LoVo (cell line): ENCODE measurements around the gene NIPAL4.
"Not testable (repeated sequence)": the region's sequence is repeated elsewhere in the genome, so short reads cannot be mapped to it uniquely, and the experiment has no call there.

Experiments used
- DNase-seq: peaks from one replicate; pipeline ENCODE4 v3.0.0-alpha.2; 2016; ENCODE audit warnings: low spot score

The NIPAL4 gene

GRCh38 chr5:157463621-157464518, 3.9 kb downstream of the NIPAL4 start:
- no peak for DNase-seq

- peak; percentile 69 for DNase-seq
These were observed 4.6 kb downstream of the NIPAL4 start for GRCh38 chr5:157464519-157465171.

DNA sequence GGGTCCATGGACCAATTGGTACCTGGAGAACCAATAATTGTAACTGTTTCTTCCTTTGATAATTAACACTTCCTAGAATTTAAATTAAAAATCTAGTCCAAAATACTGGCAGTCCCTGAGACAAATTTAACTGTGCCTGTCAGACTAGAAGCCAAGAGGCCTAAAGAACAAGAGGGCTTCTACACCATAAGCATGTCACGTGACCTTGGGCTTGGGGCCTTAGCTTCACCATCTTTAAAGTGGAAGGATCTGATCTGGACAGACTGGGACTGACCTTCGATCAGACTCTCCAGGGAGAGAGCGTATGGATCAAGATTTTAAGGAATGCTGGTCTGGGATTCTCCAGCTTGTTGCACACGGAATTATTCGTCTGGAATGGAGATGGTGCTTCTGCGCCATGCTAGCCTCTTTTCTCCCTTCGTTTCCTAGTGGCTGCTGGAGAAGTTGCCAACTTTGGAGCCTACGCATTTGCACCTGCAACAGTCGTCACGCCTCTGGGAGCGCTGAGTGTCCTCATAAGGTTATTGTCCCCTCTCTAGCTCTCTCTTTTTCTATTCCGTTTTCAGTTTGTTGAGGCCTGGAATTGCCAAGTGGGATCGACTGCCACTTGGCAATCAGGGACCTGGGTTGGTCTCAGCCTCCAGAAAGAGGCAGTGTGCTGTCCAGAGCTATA, 8.4 kb downstream of the NIPAL4 start:
- no peak for DNase-seq

DNA sequence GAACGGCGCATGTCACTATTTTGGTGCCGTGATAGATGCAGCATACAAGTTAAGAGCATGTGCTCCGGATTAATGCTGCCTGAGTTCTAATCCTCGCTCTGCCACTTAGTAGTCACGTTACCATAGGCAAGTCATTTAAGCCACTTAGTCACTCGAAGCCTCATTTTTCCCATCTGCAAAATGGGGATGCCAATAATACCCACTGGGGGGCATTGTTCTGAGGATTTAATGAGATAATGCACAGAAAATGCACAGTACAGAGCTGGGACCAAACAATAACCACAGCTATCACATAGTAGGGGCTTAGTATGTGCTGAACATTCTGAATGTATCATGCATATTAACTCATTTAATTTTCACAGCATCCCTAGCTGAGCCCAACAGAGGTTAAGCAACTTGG, 9.1 kb downstream of the NIPAL4 start:
- no peak for DNase-seq

GRCh38 chr5:157469687-157470086, 9.7 kb downstream of the NIPAL4 start:
- no peak for DNase-seq

GRCh38 chr5:157470631-157471030, 10.6 kb downstream of the NIPAL4 start:
- no peak for DNase-seq

GRCh38 chr5:157471709-157472108, 11.7 kb downstream of the NIPAL4 start:
- DNase-seq = peak; percentile 53

- DNase-seq = no peak
These were observed 13.6 kb downstream of the NIPAL4 start for GRCh38 chr5:157473383-157474320.

DNA sequence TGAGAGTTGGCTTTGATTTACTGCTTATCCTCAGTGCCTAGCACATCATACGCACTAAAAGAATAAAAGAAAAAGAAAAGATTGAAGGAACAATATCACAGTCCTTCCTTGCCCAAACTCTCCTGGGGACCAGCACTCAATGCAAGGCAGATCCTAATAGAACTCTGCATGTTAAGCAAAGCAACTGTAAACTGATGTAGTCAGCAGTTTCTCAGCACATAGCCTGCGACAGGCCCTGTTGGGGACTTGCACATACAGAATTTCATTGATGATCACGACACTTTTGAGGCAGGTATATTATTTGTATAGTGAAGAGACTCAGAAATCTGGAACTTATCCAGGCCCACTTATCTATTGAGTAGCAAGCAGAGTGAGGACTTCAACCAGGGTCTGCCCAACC, 15.4 kb downstream of the NIPAL4 start:
- no peak for DNase-seq

DNA sequence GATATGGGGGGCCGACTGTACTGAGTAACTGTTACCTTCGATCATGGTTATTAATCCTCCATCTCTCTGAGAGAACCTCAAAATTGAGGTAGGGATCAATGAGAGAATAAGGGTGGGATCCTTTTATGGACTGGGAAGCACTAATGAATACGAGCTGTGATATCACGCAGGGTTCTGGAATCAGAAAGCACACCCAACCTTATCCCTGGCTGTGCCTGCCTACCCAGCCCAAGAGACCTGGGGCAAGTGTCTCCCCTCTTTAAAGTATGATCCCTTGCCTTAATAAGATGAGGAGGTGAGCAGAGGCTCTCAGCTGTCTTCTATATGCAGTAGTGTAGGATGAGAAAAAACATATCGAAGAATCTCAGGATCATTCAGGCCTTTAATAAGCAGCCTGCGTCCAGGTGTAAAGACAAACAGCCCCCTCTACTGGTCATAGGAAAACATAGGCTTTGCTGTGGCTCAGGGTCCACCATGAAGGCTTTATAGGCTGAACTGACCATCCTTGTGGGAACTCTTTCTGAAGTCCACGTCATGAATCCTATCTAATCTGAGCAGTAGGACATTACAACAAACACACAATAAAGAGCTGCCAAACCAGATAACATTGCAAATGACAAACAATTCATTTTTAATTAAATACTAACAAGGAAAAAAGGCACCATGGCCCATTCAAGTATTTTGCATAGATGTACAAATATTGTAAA, 16.8 kb downstream of the NIPAL4 start:
- DNase-seq = peak; percentile 74

DNA sequence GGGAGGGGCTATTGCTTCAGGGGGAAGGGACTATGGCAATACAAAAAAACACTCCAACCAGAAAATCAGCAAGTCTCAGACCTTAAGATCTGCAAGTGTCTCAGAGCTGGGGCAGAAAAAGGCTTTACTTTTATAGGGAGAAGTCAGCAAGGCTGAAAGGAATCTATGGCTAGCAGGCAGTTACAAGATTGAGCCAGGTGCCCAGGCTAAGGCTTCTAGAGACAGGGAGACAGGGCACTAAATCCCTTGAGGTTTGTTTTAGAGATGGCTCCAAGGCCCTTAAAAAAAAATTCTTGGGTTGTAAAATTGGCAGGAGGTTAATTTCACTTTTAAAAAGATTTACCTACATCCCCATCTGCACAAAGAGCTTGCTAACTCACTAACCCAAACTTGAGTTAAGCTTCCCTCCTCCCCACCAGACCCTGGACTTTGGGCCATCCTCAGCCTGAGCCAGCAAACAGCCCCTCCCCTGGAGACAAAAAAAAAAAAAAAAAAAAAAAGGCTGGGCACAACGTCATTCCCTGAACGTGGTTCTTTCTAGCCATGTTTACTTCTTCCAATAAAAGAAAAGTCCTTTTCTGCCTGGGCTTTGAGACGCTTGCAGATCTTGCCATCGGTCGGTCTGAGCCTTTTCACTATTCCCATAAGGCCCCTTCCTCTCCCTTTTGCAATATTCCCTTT, 17.9 kb downstream of the NIPAL4 start:
- DNase-seq = no peak

DNA sequence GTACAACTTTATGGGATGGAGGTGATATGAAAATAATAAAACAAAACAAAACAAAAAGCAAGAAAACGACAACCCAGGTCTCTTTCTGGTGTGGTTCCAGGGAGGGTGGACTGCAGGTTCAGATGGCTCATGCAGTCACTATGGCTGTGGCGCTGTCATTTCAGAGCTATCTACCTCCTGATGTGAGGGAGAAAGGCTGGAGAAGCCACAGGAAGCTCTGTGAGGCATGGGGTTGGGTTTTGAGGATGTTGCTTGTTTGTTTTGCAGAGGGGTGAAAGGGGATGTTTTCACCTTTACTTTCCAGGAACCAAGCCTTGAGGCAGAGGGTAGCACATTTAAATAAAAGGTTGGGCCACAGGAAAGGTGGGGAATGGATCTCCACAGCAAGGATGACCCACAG, 18.7 kb downstream of the NIPAL4 start:
- DNase-seq = no peak

DNA sequence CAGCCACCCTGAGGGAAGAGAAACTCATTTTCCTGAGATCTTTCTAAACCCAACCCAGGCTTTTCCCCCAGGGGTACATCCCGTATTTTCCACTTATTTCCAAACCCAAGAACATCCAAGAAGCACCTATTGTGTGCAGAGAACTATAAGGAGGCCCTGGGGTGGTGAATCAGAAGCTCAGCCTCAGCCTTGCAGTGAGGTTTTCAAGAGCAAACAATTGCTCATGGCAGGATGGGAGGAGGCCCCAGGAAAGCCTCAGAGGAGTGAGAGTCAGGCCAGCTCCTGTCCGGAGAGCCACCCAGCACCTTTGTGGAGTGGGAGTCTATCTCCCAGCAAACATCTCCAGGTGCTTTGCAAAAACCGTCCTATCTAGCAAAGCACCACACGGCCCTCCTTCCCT, 19.2 kb downstream of the NIPAL4 start:
- no peak for DNase-seq

GRCh38 chr5:157479612-157480510, 19.8 kb downstream of the NIPAL4 start:
- no peak for DNase-seq

GRCh38 chr5:157481265-157481664, 21.3 kb downstream of the NIPAL4 start:
- no peak for DNase-seq

DNA sequence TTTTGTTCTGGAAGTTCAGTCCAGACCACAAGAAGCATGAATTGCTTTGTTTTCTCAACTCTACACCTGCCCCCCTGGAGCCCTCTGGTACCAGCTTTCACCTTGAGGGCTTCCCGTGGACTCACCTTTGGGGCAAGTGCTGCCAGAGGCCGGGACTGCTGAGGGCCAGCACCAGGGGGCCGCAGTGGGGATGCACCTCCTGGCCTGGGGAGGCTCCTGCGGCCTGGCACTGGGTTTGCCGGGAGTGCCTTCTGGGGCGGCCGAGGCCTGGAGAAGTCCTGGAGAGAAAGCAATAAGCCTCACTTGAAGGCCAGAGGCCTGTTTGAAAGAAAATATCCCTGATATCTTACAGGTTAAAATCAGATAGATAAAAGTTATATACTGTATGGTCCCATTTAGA, 21.7 kb downstream of the NIPAL4 start:
- no peak for DNase-seq

DNA sequence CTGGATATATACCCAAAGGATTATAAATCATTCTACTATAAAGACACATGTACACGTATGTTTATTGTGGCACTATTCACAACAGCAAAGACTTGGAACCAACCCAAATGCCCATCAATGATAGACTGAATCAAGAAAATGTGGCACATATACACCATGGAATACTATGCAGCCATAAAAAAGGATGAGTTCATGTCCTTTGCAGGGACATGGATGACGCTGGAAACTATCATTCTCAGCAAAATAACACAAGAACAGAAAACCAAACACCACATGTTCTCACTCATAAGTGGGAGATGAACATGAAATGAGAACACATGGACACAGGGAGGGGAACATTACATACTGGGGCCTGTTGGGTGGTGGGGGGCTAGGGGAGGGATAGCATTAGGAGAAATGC, 22.7 kb downstream of the NIPAL4 start:
- not testable (repeated sequence) for DNase-seq

GRCh38 chr5:157484768-157485167, 24.8 kb downstream of the NIPAL4 start:
- no peak for DNase-seq

- DNase-seq = no peak
These were observed 25.3 kb downstream of the NIPAL4 start for GRCh38 chr5:157485340-157485739.

- DNase-seq = no peak
These were observed 25.8 kb downstream of the NIPAL4 start for GRCh38 chr5:157485811-157486210.
